ENCODE measurements around the gene SLC1A5.

Gene SLC1A5

DNA sequence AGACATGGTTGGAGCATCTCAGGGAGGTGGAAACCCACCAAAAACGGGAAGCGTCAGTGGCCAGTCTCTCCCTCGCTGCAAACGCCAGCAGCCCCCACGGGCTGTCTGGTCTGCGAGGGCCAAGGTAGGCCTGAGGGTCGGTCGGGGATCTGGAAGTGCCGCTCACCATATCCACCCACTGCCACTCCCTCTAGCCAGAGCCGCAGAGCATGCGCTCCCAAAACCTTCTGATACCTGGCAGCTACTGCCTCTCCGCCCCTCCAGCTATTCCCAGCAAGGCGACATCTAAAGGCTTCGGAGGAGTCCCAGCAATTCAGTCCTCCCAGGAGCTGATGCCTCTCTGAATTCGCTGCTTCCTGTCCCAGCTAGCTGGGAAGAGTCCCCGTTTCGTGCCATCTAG, 46.9 kb downstream of the SLC1A5 start:
- DNase-seq: no peak

GRCh38 chr19:46739290-46739771, 49.1 kb downstream of the SLC1A5 start:
- DNase-seq: no peak

GRCh38 chr19:46737761-46738171, 50.6 kb downstream of the SLC1A5 start:
- no peak for DNase-seq

DNA sequence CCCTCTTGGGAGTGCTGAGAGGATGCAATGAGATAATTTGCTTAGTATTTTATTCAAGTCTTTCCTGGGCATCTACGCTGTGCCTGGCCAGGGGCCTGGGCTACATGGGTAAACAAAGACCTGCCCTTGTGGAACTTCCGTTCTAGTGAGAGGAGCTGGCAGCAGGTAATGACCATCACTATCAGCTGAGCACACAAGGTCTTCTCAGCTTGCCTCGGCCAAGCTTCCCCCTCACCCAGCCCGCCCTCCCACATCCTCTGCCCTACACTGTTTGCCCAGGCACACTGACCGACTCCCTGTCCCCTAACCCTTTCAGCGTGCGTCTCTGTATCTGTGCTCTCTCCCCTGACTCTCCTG, 51.1 kb downstream of the SLC1A5 start:
- no peak for DNase-seq

GRCh38 chr19:46736531-46737297, 51.7 kb downstream of the SLC1A5 start:
- DNase-seq: no peak

GRCh38 chr19:46733690-46734292, 54.6 kb downstream of the SLC1A5 start:
- DNase-seq: no peak

DNA sequence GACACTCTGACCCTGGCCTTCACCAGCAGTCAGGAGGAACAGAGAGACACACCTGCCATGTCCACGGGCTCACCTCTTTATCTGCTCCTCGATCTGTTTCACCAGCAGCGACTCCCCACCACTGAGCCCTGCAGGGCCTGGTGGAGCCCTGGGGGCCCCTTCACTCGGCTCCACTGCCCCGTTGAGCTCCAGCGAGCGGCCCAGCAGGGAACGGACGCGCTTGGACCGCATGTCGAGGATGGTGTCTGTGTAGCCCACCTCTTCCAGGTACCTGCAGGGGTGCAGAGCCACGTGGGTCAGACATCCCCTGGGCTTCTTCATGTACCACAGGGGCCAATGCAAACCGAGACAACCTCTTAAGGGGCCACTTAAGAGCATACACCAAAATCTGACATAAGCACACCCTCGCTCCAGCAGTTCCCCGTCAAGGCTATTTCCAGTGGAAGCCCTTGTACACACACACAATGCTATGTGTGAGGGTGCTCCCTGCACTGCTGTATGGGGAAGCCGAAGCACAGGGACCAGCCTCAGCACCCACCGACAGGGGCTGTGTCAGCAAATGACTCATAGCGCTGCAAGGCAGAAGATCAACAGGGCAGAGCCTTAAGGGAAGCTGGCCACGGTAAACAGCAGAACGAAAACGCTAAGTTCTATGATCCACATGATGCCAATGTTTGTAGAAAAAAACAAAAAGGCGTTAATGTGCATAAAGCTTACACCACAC, 55.3 kb downstream of the SLC1A5 start:
- no peak for DNase-seq

DNA sequence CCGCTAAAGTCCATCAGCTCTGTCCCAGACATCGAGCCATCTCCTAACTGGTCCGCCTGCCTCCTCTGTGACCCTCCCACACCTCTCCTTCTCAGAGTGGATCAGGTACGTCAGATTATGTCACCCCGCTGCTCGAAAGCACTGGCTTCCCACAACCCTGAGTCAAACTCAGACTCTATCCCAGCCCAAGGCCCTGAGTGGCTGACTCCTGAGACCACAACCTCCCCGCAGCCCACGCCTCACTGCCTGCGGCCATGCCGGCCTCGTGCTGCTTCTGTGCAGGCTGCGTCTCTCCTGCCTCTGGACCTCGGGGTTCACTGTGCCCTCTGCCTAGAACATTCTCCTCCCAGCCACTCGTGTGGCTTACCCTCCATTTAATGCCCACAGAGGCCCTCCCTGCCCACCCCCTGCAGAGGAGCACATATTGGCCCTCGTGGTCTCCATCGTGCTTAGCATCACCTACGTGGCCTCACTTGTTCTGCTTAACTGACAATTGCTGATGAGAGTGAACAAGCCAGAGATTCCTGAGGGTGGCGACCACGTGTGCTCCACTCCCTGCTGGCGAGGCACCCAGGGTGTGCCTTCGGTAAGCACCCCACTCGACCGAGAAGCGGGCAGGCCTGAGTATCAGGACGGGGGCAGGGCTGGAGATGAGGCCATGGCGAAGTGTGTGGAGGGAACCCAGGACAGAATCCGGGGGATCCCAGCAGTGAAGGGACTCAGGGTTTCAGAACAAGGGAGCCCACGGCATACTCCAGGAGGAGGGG, 56.0 kb downstream of the SLC1A5 start:
- no peak for DNase-seq

GRCh38 chr19:46731584-46731983, 56.8 kb downstream of the SLC1A5 start:
- no peak for DNase-seq

DNA sequence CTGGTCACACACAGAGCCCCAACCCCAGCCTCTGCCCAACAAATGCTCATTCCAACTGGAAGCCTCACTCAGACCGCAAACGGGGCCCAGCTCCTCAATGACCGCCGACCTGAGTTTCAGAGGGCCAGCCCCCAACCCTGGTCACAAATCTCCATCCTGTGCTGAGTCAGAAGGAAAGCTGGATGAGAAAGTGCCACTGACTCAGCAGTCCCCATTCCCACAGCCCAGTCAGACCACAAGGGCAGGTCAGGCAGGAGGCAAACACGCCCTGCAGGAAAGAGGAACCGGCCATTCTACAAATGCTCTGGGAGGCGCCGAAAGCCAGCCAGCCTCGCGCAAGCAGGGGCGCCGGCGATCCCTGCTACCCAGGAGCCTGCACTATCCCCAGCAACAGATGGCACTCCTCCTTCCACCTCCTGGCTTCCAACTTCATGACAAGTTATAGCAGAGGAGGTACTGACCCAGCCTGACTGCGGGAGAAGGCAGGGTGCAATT, 57.3 kb downstream of the SLC1A5 start:
- DNase-seq: no peak

GRCh38 chr19:46730595-46730994, 57.8 kb downstream of the SLC1A5 start:
- DNase-seq: no peak

- DNase-seq: no peak
Observed at GRCh38 chr19:46730187-46730586, 58.2 kb downstream of the SLC1A5 start.

DNA sequence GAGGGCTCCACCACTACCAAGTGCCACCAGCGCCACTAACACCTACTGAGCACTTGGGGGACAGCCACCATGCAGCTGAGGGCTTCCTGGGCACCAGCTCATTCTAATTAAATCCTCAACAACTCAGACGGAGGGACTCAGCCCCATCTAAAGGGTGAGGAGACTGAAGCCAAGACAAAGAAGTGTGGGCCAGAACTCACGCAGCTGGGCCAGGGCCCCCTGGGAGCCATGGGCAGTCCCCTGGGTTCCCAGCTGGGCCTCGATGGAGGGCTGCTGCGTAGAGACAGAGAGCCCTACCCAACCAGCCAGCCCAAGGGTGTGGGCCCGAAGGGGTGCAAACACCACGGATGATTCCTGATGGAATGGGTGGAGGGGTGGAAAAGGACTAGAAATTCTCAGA, 58.7 kb downstream of the SLC1A5 start:
- no peak for DNase-seq

- peak; percentile 78 for DNase-seq
Observed at GRCh38 chr19:46728693-46729339, 59.6 kb downstream of the SLC1A5 start.

DNA sequence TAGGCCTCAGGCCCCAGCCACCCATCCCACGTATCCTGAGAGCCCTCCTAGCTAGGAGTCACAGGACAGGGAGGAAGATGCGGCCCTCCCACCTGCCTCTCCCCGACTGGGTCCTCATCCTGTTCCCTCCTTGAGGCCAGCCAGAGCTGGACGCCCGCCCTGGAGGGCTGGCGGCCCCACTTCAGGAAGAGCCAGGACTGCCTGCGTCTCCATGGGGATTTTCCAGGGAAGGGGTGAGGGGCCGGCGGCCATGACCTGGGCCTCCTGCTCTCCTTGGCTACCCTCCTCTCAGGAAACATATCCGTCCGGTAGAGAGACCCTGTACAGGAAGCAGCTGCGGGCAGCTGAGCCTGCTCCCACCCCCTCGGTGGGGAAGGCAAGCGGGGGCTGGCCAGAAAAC, 60.2 kb downstream of the SLC1A5 start:
- no peak for DNase-seq

- DNase-seq: no peak
Observed at GRCh38 chr19:46727757-46728156, 60.6 kb downstream of the SLC1A5 start.

DNA sequence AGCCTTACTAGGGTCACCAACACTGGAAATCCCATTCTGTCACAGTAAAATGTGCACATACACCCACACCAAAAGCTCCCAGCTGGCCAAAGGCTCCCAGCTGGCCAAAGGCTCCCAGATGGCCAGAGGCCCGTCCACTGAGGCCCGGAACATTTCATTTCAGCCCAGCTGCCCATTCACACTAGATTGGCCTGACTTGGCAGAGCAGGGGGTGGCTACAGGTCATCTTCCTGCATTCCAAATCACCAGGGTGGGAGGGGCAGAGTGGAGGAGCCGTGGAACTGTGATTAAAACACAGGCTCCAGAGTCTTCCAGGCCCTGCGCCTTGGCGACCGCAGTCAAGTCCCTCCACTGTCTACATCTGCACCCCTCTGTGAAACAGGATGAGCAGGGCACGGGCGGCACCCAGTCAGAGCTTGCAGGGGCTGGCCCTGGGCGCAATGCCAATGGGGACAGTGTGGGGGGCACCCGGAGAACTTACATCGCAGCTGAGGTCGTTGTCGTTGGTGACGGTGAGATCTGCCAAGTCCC, 61.4 kb downstream of the SLC1A5 start:
- DNase-seq: no peak

GRCh38 chr19:46726551-46726950, 61.8 kb downstream of the SLC1A5 start:
- no peak for DNase-seq

DNA sequence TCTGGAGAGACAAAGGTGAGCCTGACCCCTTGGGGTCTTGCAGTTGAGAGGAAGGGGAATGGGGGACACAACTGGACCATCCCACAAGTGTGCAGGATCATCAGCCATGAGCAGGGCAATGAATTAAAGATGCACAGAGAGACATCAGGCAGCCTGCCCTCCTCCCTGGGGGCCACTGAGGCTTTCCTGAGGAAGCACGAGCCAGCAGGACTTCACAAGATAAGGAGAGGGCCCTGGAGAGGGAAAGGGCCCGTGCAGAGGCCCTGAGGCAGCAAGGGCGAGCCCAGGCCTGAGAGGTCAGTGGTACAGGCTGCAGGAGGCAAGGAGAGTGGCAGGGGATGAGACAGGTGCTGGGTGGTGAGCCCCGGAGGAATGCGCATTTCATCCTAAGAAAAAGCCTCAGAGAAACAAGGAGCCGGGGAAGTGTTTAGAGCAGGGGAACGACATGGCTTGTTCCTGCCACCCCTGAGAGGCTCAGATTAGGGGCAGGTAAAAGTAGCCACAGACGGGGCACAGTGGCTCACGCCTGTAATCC, 62.5 kb downstream of the SLC1A5 start:
- no peak for DNase-seq

GRCh38 chr19:46725036-46725820, 63.2 kb downstream of the SLC1A5 start:
- no peak for DNase-seq
